Stimulated activated CD8-positive, alpha-beta memory T cell treated with anti-CD3 and anti-CD28 coated beads, Interleukin-2, amount 100 ng/mL, for 48 hours (primary cell): ENCODE data around the gene FTCD.

Source experiments
- DNase-seq, 2 donors: peaks; one replicate each; pipeline ENCODE4 v3.0.0-alpha.2; 2020; ENCODE audit warnings: low read depth in 2 of 2

Gene FTCD

DNA sequence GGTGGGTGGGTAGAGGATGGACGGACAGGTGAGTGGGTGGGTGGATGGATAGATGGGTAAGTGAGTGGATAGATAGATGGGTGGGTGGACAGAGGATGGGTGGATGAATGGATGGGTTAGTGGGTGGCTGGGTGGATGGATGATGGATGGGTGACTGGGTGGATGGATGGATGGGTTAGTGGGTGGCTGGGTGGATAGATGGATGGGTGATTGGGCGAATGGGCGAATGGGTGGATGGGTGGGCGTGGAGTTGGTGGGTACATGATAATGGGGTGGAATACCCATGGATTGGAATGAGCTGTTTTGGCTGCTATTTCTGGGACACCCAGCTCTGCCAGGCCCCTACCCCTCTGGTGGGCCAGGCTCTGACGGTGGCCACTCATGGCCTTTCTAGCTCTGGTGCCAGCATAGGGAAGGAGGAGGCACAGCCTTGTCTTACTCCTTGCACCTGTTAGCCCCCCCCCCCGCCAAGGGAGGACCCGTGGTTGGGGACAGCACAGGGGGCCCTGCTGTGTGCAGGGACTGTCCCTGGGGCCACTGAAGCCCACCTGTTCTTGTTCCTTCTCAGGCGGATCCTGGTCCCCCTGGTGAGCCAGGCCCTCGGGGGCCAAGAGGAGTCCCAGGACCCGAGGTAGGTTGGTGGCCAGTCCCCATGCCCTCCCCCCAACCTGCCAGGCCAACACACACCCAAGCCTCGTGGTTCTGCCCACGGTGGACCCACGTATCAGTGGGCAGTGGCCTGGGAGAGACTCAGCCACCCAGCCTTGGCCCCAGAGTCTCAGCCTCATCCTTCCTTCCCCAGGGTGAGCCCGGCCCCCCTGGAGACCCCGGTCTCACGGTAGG is 31.1 kb downstream of the FTCD start:
- DNase-seq, result no peak

DNA sequence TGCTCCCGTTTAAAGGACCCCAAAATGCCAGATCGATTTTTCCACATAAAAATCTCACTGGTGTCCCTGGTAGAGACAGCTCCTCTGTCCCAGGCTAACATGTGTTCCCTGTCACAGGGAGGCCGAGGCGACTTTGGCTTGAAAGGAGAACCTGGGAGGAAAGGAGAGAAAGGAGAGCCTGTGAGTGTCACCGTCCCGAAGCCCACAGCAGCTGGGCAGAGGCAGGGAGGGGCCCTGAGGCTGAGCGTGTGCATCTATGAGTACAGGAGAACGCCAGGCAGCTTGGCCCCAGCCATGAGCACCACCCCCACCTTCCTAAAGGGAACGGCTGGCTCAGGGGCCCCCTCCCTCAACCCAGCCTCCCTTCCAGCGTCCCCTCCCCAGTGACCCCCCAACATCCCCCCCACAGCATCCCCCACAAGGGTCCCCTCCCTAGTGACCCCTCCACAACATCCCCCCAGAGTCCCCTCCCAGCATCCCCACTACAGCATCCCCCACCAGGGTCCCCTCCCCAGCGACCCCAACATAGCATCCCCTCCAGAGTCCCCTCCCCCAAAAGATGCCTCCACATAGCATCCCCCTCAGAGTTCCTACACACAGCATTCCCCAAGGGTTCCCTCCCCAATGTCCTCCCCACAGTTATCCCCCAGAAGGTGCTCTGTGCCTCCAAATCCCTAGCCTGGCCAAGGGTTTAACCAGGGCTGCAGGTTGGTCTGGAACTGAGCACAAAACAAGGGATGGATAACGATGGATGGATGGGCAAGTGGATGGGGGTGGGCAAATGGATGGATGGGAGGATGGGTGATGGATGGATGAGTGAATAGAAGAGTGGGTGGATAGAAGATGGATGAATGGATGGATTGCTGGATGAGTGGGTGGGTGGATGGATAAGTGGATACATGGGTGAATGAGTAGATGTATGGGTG is 32.4 kb downstream of the FTCD start:
- DNase-seq, result no peak

DNA sequence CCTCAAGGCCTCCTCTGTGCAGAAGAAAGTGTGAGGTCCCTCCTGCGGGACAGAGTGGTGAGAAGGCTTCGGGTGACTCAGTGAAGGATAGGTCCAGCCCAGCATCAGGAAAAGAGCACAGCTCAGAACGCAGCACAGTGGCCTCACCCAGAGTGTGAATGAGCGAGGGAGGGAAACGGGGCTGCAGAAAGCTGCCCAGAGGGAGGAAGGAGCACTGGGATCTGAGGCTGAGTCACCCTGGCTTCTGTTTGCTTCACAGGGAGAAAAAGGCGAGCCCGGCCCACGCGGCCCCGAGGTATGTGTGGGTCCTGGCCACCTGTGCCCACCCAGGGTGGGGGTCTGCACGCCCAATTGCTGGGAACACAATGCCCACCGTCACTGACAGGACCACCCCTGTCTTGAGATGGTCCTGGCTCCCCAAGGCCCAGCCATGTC is 33.1 kb downstream of the FTCD start:
- DNase-seq, result no peak

DNA sequence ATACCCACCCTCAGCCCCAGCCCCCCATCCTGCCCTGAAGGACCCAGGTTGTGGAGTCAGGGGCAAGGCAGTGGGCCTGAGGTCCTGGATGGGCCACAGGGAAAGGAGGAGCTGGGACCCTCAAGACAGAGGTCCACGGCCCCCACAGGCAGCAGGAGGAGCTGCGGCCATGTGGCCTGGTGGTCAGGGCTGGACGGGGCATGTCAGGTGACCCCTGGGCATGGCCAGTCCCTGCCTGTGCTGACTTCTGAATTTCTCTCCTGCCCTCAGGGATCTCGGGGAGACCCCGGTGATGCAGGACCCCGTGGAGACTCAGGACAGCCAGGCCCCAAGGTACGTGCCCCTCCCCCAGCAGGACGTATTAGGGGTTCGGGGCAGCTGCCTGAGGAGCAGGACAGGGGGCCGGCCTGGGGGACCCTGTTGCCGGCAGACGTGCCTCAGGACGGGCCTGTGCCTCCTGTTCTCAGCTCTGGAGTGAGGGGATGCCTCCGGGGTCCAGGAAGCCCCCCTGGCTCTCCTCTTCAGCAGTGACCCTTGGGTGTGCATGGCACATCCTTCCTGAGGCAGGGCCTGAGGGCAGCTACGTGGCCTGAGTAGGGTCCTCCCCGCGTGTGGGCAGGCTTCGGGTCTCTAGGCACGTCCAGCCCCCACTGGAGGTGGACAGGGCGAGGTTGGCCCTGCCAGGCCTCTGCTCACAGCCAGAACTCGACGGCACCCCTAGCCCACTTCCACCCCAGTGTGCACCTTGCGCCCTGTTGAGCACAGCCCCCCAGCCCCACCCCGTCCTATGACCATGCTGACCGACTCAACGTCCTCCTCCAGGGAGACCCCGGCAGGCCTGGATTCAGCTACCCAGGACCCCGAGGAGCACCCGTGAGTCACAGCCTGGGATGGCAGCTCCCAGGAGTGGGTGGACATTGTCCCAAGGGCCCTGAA is 33.8 kb downstream of the FTCD start:
- no peak for DNase-seq

DNA sequence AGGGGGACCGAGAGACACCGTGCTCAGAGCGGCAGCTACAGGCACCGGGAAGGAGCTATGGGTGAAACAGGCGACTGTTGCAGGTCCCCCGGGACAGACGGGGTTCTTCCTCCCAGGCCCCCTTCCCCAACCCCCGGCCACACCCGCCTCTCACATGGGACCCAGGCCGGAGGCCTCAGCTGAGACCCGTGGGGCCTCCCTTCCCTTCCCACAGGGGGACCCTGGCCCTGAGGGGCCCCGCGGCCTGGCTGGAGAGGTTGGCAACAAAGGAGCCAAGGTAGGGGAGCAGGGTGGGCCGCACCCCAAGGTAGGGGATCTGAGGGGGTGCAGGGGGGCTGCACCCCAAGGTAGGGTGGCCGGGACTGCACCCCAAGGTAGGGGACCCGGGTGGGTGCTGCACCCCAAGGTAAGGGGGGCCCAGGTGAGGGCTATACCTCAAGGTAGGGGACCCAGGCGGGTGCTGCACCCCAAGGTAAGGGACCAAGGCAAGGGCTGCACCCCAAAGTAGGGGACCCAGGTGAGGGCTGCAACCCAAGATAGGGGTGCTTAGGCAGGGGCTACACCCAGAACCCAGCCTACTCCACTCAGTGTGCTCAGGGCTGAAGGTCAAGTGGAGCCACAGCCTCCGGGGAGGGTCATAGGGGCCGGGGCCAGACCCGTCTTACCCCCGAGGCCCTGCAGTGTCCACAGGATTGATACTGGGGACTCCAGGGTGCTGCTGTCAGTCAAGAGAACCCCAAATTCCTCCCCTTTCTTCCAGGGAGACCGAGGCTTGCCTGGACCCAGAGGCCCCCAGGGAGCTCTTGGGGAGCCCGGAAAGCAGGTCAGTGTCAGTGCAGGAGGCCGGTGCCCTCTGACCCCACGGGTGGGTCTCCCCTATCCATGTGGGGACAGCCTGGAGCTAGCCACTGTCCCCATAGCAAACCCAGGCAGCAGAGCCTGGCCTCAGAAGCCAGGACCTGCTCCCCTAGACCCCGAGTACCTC is 34.8 kb downstream of the FTCD start:
- no peak for DNase-seq

DNA sequence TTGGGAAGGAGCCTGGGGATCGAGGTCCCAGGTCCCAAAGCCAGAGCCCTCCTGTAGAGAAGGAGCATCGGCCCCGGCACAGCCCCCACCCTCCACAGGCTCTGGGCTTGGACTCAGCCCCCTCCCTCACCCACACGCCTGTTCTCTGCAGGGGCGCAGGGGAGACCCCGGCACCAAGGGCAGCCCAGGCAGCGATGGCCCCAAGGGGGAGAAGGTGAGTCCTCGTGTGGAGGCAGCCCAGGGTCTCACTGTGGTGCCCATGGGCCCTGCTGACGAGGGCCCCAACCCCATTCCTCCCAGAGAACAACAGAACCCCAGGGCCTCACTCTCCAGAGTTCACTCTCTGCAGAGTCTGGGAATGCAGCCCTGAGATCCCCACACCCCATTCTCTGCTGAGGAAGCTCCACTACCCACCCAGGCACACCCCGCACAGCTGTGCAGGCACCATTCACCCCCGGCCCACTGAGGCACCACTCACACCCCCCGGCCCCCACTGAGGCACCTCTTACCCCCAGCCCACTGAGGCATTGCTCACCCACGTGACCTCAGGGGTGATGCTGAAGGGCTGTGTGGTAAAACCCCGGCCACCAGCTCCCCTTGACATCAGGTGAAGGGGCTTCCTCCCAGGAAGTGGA is 35.6 kb downstream of the FTCD start:
- DNase-seq, result no peak

DNA sequence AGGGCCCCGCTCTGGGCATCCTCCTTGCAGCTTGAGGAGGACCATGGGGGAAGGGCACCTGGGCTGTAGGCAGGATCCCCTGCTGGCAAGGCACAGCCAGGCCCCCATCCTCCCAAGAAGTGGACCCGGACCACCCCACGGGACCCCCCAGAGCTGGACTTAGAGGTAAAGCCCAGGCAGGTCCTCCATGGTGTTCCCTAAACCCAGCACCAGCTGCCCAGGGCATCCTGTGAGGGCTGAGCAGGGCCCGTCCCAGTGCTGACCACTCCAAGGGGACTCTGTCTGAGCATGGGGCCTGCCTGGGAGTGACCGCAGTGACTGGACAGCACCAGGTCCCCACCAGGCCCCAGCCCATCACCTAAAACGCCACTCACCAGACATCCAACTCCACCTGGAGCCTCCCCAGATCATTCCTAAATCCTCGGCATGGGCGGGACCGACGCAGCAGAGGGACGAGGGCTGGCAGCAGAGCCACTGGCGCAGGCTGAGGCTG is 36.2 kb downstream of the FTCD start:
- no peak for DNase-seq

DNA sequence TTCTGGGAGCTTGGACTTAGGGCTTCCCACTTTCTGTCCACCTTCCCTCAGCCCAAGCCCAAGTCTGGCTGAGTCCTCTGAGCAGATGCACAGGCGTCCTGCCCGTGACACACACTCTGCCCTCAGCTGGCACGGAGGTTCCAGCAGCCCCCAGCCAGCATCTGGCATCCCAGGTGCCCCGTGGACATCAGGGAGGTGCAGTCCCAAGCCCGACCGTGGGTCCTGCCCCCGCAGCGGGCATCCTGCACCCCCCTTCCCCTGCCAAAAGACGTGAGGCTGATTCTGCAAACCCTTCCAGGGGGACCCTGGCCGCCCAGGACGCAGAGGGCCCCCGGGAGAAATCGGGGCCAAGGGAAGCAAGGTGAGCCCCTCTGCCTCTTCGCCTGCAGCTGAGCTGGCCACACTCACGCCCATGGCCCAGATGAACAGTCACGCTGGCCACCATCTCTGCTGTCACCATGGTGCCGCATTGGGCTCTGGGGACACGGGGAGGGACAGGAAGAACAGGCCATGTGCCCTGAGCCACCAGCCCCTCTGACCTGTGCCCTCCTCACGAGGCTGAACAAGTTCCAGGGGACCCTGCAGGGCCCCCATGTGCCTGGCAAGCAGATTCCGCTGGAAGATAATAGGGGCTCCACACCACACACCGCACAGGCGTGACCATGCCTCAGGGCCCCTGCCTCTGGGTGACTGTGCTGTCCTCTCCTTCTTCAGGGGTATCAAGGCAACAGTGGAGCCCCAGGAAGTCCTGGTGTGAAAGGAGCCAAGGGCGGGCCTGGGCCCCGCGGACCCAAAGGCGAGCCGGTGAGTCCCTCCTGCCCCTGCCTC is 36.8 kb downstream of the FTCD start:
- DNase-seq, result no peak

DNA sequence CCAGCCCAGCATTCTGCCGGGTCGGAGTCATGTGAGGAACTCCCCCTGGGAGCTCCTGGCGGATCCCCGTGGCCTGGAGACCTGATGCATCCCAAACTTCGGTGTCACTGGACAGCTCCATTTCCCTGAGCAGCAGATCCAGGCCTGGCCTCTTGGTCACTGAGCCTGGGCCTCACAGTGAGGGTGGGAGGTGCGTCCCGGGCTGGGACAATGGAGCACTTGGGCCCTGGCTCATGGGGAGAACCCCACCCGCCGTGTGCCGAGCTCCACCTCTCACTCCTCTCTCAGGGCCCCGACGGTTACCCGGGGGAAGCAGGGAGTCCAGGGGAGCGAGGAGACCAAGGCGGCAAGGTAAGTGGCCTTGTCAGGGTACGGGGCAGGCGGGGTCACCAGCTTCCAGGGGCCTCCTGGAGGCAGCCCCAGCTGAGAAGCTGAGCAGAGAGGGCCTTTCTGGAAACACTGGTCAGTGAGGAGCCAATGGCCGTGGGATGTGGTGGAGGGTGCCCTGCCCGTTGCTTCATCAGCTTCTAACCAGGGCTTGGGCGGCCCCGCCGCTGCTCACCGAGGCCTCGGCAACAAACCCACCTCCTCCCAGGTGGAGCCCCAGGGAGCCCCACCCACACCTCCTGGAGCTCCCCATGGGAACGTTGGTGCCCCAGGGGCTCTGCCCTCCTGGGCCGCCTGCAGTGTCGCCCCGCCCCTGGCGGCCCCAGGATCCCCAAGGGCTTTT is 37.6 kb downstream of the FTCD start:
- no peak for DNase-seq

DNA sequence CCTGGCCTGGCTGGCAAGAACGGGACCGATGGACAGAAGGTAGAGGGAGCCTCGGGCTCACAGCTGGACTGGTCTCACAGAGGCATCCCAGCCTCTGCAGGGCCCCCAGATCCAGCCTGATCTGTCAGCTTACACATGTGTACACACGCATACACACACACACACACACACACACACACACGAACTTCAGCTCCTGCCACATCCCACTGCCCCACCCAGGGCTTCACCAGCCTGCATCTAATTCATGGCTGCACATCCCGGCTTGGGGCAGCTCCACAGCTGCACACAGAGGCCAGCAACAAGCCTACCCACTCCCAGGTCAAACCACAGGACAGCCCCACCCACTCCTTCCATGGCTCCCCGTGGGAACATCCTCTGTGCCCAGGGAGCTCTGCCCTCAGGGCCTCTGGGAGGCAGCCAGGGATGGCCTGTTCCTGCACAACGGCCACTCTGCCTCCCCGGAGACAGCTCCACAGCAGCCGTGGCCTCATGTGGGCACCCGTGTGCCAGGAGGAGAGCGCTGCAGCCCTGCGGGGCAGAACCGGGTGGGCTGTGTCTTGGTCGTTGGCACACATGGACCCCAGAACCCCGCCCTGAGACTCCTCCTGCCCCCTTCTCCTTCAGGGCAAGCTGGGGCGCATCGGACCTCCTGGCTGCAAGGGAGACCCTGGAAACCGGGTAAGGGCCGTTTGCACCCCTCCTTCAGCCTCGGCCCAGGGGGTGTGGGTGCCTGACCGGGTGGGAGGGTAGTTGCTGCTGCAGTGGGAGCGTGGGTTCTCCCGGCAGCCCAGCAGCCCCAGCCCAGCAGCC is 38.4 kb downstream of the FTCD start:
- DNase-seq, result no peak

DNA sequence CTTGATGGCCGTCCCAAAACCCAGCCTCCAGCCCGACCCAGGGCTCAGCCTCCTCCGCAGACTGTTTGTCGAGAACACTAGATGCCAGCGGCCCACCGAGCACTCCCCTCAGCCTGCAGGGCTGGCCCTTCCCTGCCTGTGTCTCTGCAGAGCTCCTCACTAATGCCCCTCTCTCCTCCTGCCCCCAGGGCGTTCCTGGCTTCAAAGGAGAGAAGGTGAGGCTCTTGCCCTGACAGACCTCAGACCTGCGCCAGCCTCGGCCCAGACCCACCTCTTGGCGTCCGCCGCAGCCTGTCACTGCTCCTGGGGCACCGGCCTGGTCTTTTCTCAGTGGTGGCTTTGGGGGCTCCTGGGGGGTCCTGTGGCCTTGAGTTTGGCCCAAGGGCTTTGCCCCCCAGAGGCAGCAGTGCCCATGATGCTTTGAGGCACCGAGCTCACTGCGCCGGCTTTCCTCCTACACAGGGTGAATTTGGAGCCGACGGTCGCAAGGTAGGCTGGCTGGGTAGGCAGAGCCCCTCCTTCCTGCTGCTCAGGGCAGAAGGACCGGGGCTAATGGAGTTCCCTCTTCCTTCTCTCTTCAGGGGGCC is 39.1 kb downstream of the FTCD start:
- no peak for DNase-seq

DNA sequence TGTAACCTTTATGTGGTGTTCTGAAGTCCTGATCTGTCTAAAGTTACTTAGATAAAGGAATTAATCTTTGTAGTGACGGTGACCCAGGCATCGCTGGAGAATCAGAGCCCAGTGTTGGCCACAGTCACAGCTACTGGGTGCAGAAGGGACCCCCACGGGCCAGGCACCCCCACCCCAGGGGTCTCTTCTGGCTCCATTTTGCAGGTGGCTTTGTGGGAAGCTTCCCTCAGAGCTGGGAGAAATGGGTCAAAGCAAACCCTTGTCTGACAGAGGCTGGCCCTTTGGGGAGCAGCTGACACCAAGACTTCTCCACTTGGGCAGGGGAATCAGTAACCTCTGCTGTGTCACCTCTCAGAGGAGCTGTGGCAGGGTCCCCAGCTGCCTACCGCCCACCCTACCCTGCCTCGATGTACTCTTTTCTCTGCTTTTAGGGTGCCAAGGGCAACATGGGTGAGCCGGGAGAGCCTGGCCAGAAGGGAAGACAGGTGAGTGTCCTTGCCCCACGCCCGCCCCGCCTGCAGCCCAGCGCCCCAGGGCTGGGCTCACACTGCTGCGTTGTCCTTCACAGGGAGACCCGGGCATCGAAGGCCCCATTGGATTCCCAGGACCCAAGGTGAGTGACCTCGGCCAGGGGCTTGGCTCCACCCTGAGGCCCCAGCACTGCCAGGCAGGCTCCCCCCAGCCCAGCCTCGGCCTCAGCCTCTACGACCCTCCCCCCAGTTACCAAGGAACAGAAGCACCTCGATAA is 39.8 kb downstream of the FTCD start:
- DNase-seq, result no peak

DNA sequence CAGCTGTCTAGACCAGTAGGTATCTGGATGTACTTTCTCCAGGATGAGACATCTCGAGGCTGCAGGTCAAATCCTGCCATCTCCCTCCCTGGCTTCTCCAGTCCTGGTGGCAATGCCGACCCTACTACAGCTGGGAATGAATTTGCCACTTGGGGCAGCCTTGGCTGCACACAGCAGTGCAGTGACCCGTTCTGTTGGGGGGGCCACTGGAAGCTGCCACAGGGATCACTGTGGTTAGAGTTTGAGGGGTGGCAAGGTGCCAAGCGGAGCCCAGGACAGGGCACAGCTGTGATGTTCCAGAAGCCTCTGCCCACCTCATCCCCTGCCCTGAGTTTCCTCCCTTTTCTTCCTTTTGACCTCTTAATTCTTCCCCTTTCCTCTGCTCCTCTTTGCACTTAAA is 40.4 kb downstream of the FTCD start:
- no peak for DNase-seq

DNA sequence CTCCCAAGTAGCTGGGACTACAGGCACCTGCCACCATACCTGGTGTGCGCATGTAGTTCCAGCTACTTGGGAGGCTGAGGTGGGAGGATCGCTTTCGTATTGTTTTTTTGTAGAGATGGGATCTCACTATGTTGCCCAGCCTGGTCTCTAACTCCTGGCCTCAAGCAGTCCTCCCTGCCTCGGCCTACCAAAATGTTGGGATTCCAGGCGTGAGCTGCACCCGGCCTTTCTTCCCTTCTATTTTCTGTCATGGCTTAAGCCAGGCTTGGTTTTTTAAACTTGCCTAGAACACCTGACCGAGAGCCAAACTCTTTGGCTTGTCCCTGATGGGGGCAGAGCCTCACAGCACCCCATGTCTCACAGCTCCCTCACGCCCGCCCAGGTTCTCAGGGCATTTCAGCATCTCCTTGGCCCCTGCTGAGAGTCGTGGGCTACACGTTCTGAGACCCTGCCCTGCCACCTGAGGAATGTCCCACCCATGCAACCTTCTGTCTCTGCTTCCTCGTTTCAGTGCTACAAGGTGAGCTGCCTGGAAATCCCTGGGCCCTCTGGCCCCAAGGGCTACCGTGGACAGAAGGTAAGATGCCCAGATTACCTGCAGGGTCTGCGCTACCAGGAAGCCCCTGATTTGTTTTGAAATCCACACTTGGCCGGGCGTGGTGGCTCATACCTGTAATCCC is 41.7 kb downstream of the FTCD start:
- DNase-seq, result no peak

DNA sequence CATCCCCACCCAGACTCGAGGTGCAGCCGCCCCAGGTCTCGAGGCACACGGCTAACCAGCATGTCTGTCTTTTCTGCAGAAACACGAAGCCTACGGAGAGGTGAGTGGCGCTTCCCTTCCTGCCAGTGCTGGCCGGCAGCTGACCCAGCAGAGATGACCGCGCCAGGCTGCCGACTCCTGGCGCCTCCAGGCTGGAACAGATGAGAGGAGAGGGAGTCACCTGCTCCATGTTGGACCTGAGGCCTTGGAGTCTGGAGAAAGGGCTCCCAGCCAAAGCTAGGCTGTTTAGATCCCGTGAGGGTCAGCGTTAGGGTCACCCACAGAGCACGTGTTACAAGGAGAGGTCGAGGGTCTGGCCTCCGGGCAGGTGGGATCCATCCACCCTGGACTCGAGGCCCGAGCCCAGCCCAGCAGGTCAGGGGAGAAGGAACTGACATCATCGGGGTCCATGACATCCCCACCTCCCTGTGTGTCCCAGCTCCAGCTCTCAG is 42.6 kb downstream of the FTCD start:
- no peak for DNase-seq
